H1 (cell line): ENCODE data around the gene RNF41. TPM values are rescaled to one million over a fixed set of nuclear protein-coding genes. Genes with fewer than 3 reads are reported as not detected.

Experiments used
- CTCF ChIA-PET: fragments of 300-600 bp; sonication (Branson Sonifier 250); formaldehyde crosslinking; loops from one replicate; lab custom pipeline; 2021; ENCODE audit not compliant: partially characterized antibody; lab: Charles Lee
- POLR2A ChIA-PET: fragments of 300-600 bp; sonication (Branson Sonifier 250); formaldehyde crosslinking; loops from one replicate; lab custom pipeline; 2021; ENCODE audit warnings: inconsistent platforms; ENCODE audit not compliant: partially characterized antibody; lab: Charles Lee
- DNase-seq, 2 experiments: peaks; one replicate each; pipeline versions ENCODE4 v3.0.0 to v3.0.0-alpha.2; 2010 to 2022; ENCODE audit warnings: low spot score in 2 of 2, low read depth in 1 of 2, mixed read lengths in 1 of 2
- FAIRE-seq: peaks from 2 replicates; lab custom pipeline; 2011; peaks lifted over from hg19 to GRCh38; lab: Jason Lieb, UNC
- H2AFZ ChIP-seq: 2 replicates; pipeline ENCODE4 v1.8.1; 2012; ENCODE audit warnings: low read length, inconsistent platforms
- H2AK5ac ChIP-seq: 2 replicates; pipeline ENCODE4 v1.6.1; 2013; ENCODE audit warnings: low read depth, low read length
- H2BK120ac ChIP-seq: replicated peaks from 2 replicates; pipeline ENCODE3; 2013; ENCODE audit warnings: low read depth, low read length, inconsistent platforms
- H2BK12ac ChIP-seq: 2 replicates; pipeline ENCODE4 v1.6.1; 2013; ENCODE audit warnings: low read depth, low read length
- H2BK15ac ChIP-seq: 2 replicates; pipeline ENCODE4 v1.6.1; 2013; ENCODE audit warnings: low read length
- H2BK20ac ChIP-seq: 2 replicates; pipeline ENCODE4 v1.6.1; 2013; ENCODE audit warnings: low read length
- H2BK5ac ChIP-seq: 2 replicates; pipeline ENCODE4 v1.6.1; 2013; ENCODE audit warnings: low read depth, low read length
- H3K14ac ChIP-seq: 2 replicates; pipeline ENCODE4 v1.6.1; 2013; ENCODE audit warnings: inconsistent platforms; ENCODE audit not compliant: insufficient read length
- H3K18ac ChIP-seq: 2 replicates; pipeline ENCODE4 v1.6.1; 2013; ENCODE audit warnings: low read length; ENCODE audit errors: extremely low read depth
- H3K23ac ChIP-seq: 2 replicates; pipeline ENCODE4 v1.6.1; 2013; ENCODE audit warnings: inconsistent platforms; ENCODE audit not compliant: insufficient read length
- H3K23me2 ChIP-seq: 2 replicates; pipeline ENCODE4 v1.6.1; 2013; ENCODE audit warnings: low read depth, low read length
- H3K27ac ChIP-seq: 2 replicates; pipeline ENCODE4 v1.6.1; 2011; ENCODE audit warnings: low read depth, low read length, inconsistent platforms
- H3K27me3 ChIP-seq, 4 experiments: replicated peaks in 1 of 4; 1 replicate in 1 of 4; 2 replicates in 3 of 4; pipeline versions ENCODE4 v1.6.1 to v1.8.1; 2011 to 2013; ENCODE audit warnings: low read length in 3 of 4, mild to moderate bottlenecking in 3 of 4, inconsistent platforms in 2 of 4, mixed read lengths in 2 of 4, moderate library complexity in 1 of 4; ENCODE audit not compliant: control insufficient read depth in 3 of 4, insufficient read depth in 3 of 4; ENCODE audit errors: extremely low read depth in 1 of 4
- H3K36me3 ChIP-seq, 4 experiments: 2 replicates each; pipeline versions ENCODE4 v1.6.1 to v1.8.1; 2011 to 2013; ENCODE audit warnings: mild to moderate bottlenecking in 4 of 4, low read length in 3 of 4, moderate library complexity in 2 of 4, control low read depth in 1 of 4, inconsistent platforms in 1 of 4; ENCODE audit not compliant: insufficient read depth in 4 of 4, control insufficient read depth in 2 of 4
- H3K4ac ChIP-seq: replicated peaks from 2 replicates; pipeline ENCODE3; 2013; ENCODE audit warnings: low read length, low read depth, mixed read lengths, inconsistent platforms; ENCODE audit not compliant: insufficient read length
- H3K4me1 ChIP-seq, 4 experiments: replicated peaks in 1 of 4; 1 replicate in 1 of 4; 2 replicates in 3 of 4; pipeline versions ENCODE4 v1.6.1 to v1.8.1; 2011 to 2013; ENCODE audit warnings: low read length in 3 of 4, inconsistent platforms in 2 of 4, mixed read lengths in 1 of 4; ENCODE audit not compliant: insufficient read depth in 4 of 4, control insufficient read depth in 3 of 4
- H3K4me2 ChIP-seq, 2 experiments: 2 replicates each; pipeline versions ENCODE4 v1.6.1 to v1.8.1; 2011 to 2013; ENCODE audit warnings: low read depth in 2 of 2, low read length in 2 of 2, control low read depth in 1 of 2, inconsistent platforms in 1 of 2, mild to moderate bottlenecking in 1 of 2; ENCODE audit not compliant: insufficient read depth in 1 of 2
- H3K4me3 ChIP-seq, 4 experiments: fragments of 200-600, 300-600 bp in 1 of 4; sonication (generic), shearing (Covaris generic), sonication (Bioruptor Twin) in 1 of 4; 2 replicates each; pipeline versions ENCODE4 v1.5.1 to v1.8.1; 2011 to 2016; ENCODE audit warnings: low read length in 4 of 4, low read depth in 3 of 4, control low read depth in 2 of 4, inconsistent platforms in 2 of 4, mild to moderate bottlenecking in 2 of 4, mixed read lengths in 1 of 4, moderate library complexity in 1 of 4; ENCODE audit not compliant: insufficient read depth in 2 of 4; ENCODE audit errors: extremely low read depth in 1 of 4
- H3K56ac ChIP-seq: replicated peaks from 2 replicates; pipeline ENCODE3; 2013; ENCODE audit warnings: low read depth, mild to moderate bottlenecking, mixed read lengths, low read length, inconsistent platforms; ENCODE audit not compliant: insufficient read length
- H3K79me1 ChIP-seq: 2 replicates; pipeline ENCODE4 v1.6.1; 2013; ENCODE audit warnings: low read depth, low read length, control low read depth
- H3K79me2 ChIP-seq, 2 experiments: 2 replicates each; pipeline versions ENCODE4 v1.6.1 to v1.8.1; 2012 to 2013; ENCODE audit warnings: low read length in 2 of 2, mild to moderate bottlenecking in 2 of 2, inconsistent platforms in 1 of 2; ENCODE audit not compliant: insufficient read depth in 2 of 2, control insufficient read depth in 1 of 2
- H3K9ac ChIP-seq, 4 experiments: replicated peaks in 1 of 4; 1 replicate in 1 of 4; 2 replicates in 3 of 4; pipeline versions ENCODE4 v1.6.1 to v1.8.1; 2011 to 2013; ENCODE audit warnings: low read depth in 3 of 4, low read length in 3 of 4, control low read depth in 2 of 4, mild to moderate bottlenecking in 2 of 4, moderate library complexity in 2 of 4, inconsistent platforms in 1 of 4; ENCODE audit errors: extremely low read depth in 1 of 4
- H3K9me3 ChIP-seq, 2 experiments: 2 replicates each; pipeline versions ENCODE4 v1.6.1 to v1.8.1; 2012 to 2013; ENCODE audit warnings: mild to moderate bottlenecking in 2 of 2, moderate library complexity in 2 of 2, control low read depth in 1 of 2, inconsistent platforms in 1 of 2, low read depth in 1 of 2, low read length in 1 of 2, mixed read lengths in 1 of 2; ENCODE audit not compliant: insufficient read depth in 2 of 2
- H4K20me1 ChIP-seq, 2 experiments: replicated peaks in 1 of 2; 2 replicates each; pipeline versions ENCODE3 to v1.8.1; 2011 to 2013; ENCODE audit warnings: inconsistent platforms in 2 of 2, low read length in 2 of 2, mild to moderate bottlenecking in 1 of 2; ENCODE audit not compliant: insufficient read depth in 2 of 2, control insufficient read depth in 1 of 2
- H4K5ac ChIP-seq: 2 replicates; pipeline ENCODE4 v1.6.1; 2013; ENCODE audit warnings: low read length, low read depth, mixed read lengths, inconsistent platforms; ENCODE audit not compliant: insufficient read length
- H4K8ac ChIP-seq: 2 replicates; pipeline ENCODE4 v1.8.0; 2013; ENCODE audit warnings: mild to moderate bottlenecking, moderate library complexity, low read length, inconsistent platforms; ENCODE audit not compliant: insufficient read depth; ENCODE audit errors: extremely low read depth
- H4K91ac ChIP-seq: replicated peaks from 2 replicates; pipeline ENCODE3; 2013; ENCODE audit warnings: low read length, mixed read lengths, inconsistent platforms; ENCODE audit not compliant: insufficient read length
- CTBP2 ChIP-seq: IDR thresholded peaks from 2 replicates; pipeline ENCODE4 v1.7.0; 2011; ENCODE audit warnings: borderline replicate concordance, mild to moderate bottlenecking, moderate library complexity, mixed read lengths, low read length; ENCODE audit not compliant: insufficient read depth, insufficient read length
- KDM1A ChIP-seq: fragments of 200-600, 300-600 bp; sonication (generic); IDR thresholded peaks from 2 replicates; pipeline ENCODE4 v1.7.1; 2016; ENCODE audit warnings: mild to moderate bottlenecking, low read length, borderline replicate concordance
- NRF1 ChIP-seq: IDR thresholded peaks from 2 replicates; pipeline ENCODE4 v1.6.1; 2011; ENCODE audit warnings: mild to moderate bottlenecking, low read depth, low read length, improper control_type of control experiment
- RAD21 ChIP-seq, 2 experiments: IDR thresholded peaks in 1 of 2; conservative IDR thresholded peaks in 1 of 2; 2 replicates each; pipeline ENCODE4 v1.6.1; 2011; ENCODE audit warnings: low read depth in 2 of 2, low read length in 2 of 2, improper control_type of control experiment in 1 of 2, inconsistent platforms in 1 of 2, mild to moderate bottlenecking in 1 of 2, moderate library complexity in 1 of 2
- RNF2 ChIP-seq: fragments of 200-900, 300-1000 bp; sonication (generic); IDR thresholded peaks from 2 replicates; pipeline ENCODE4 v1.7.1; 2016; ENCODE audit warnings: borderline replicate concordance, low read depth, mild to moderate bottlenecking, antibody characterized with exemption, low read length; ENCODE audit not compliant: poor library complexity, severe bottlenecking; ENCODE audit errors: missing control alignments
- SIN3A ChIP-seq, 2 experiments: IDR thresholded peaks in 1 of 2; conservative IDR thresholded peaks in 1 of 2; 2 replicates each; pipeline ENCODE4 v1.6.1; 2011 to 2012; ENCODE audit warnings: low read length in 2 of 2, improper control_type of control experiment in 1 of 2, low read depth in 1 of 2, mild to moderate bottlenecking in 1 of 2
- TBP ChIP-seq: IDR thresholded peaks from 2 replicates; pipeline ENCODE4 v1.6.1; 2011; ENCODE audit warnings: low read depth, low read length, improper control_type of control experiment
- TEAD4 ChIP-seq: IDR thresholded peaks from 2 replicates; pipeline ENCODE4 v1.6.1; 2012; ENCODE audit warnings: low read depth, low read length, inconsistent platforms, mixed read lengths
- ZNF274 ChIP-seq: IDR thresholded peaks from 2 replicates; pipeline ENCODE4 v1.7.0; 2012; ENCODE audit warnings: low read length, borderline replicate concordance; ENCODE audit errors: extremely low read depth
- WGBS, 2 experiments: shearing (Covaris generic) in 1 of 2; methylation state at CpG; one replicate each; pipeline versions ENCODE4 v1.1.6 to v1.1.7; 2013 to 2015; ENCODE audit warnings: low lambda C conversion rate in 2 of 2, mixed read lengths in 2 of 2, inconsistent platforms in 1 of 2, low coverage in 1 of 2, missing lambda C conversion rate in 1 of 2; ENCODE audit not compliant: insufficient replicate concordance in 2 of 2, insufficient coverage in 1 of 2, insufficient read length in 1 of 2; ENCODE audit errors: extremely low coverage in 1 of 2, missing lambda C conversion rate in 1 of 2; 5-methylcytosine and 5-hydroxymethylcytosine counted together
- polyA plus RNA-seq, 7 experiments: library from polyadenylated mRNA; depleted of rRNA in 3 of 7; stranded (reverse) in 5 of 7; unstranded in 2 of 7; fragments of >200 nt in 5 of 7; fragments of 200-250 nt in 2 of 7; gene quantifications; 1 replicate in 5 of 7; 2 replicates in 1 of 7; 4 replicates in 1 of 7; pipeline versions ENCODE4 v1.2.1 to v1.2.3, GENCODE V29; 2011 to 2013; ENCODE audit warnings: missing spikeins in 2 of 7, mixed read lengths in 2 of 7
- total RNA-seq: library from RNA; stranded (reverse); fragmentation: NEBNext Ultra II Directional; extraction: Animal tissue kit (Norgen Biotek cat#: 25700); gene quantifications from 2 replicates; pipeline ENCODE4 v1.2.1, GENCODE V29; 2021

The RNF41 gene
- total and polyA plus RNA-seq, 2 of the 8 experiments (the other 6 are each of a cell fraction or from before 2014, with no cell fraction given), result 55.5 to 98.6 TPM

DNA sequence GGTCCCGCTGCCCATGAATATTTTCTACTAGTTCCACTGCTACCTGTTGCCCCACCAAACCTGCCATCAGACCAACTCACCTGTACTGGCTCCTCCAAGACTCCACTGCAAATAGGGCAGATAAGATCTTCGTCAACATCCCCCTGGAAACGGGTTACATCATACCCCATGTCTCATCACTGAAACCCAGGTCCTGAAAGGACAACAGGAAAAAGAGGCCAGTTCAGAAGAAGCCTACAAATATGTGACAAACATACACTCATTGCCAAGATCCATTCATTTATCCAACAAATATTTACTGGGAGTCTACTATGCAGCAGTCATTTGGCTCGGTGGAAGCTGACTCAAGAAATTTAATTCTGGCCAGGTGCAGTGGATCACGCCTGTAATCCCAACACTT is 7.8 kb downstream of the RNF41 start:
- H3K4ac ChIP-seq, result no peak overlapping the region
- POLR2A ChIA-PET, result interaction anchor here (0.8 to 1.6 kb wide), 6 partner anchors 8 to 40 kb away, joined by 3 to 16 read pairs (median 6); partner anchors contain the start of gene RNF41
- H2BK5ac ChIP-seq, result no peak overlapping the region
- CTCF ChIA-PET, result interaction anchor here (0.5 to 2.9 kb wide), 7 partner anchors 7 to 361 kb away, joined by 3 to 12 read pairs (median 6); partner anchors contain the start of genes RNF41, SMARCC2 and ZC3H10
- H3K79me2 ChIP-seq, result peaks cover 0 to 13% of the 10 kb centered on the region in 2 experiments; a peak in 2 of 4 replicates
- H3K23ac ChIP-seq, result no peak overlapping the region
- H3K23me2 ChIP-seq, result no peaks in the 10 kb centered on the region
- no peak overlapping the region for H3K18ac ChIP-seq
- no peak overlapping the region for H2AK5ac ChIP-seq
- H3K4me1 ChIP-seq, result no peaks in the 10 kb centered on the region
- no peaks in the 10 kb centered on the region for H3K27me3 ChIP-seq
- H2BK20ac ChIP-seq, result no peak overlapping the region
- H3K4me2 ChIP-seq, result no peak overlapping the region
- no peak overlapping the region for H4K8ac ChIP-seq
- no peak overlapping the region for H3K56ac ChIP-seq
- WGBS, 2 experiments, result 88% methylated on average over 5 of the region's 5 CpGs; no CpG with 5 or more reads in 1 of the 2 experiments
- H2BK12ac ChIP-seq, result no peak overlapping the region
- H4K20me1 ChIP-seq, result peaks cover 0 to 9% of the 10 kb centered on the region in 2 experiments
- H3K4me3 ChIP-seq, result no peak overlapping the region
- peaks cover 3% of the 10 kb centered on the region for H3K79me1 ChIP-seq
- no peak overlapping the region for H4K91ac ChIP-seq
- no peaks in the 10 kb centered on the region for H3K9me3 ChIP-seq
- TF ChIP-seq NRF1 (no peak), TEAD4 (no peak), RNF2 (no peak), ZNF274 (no peak), CTBP2 (no peak), SIN3A (conservative IDR thresholded peaks at IDR 0.05 in 1 of 2, IDR thresholded peaks at IDR 0.05 in 1 of 2; ENCODE audit: low read depth in 1 of 2, low read length in 2 of 2) (no peak), TBP (no peak), KDM1A (no peak), RAD21 (IDR thresholded peaks at IDR 0.05 in 1 of 2, conservative IDR thresholded peaks at IDR 0.05 in 1 of 2; ENCODE audit: low read depth in 2 of 2, low read length in 2 of 2) (no peak)
- TF ChIP-seq, all 59 proteins: peak for 0
- no peak overlapping the region for H2BK120ac ChIP-seq
- no peak overlapping the region for H2BK15ac ChIP-seq
- H3K14ac ChIP-seq, result no peak overlapping the region
- no peak overlapping the region for H3K9ac ChIP-seq
- no peak overlapping the region for H2AFZ ChIP-seq
- no peak overlapping the region for H3K27ac ChIP-seq
- DNase-seq (no peak), FAIRE-seq (no peak)
- H3K36me3 ChIP-seq, result peaks cover 22 to 61% (median 51%) of the 10 kb centered on the region in 4 experiments; a peak in 7 of 8 replicates
- no peak overlapping the region for H4K5ac ChIP-seq
